Neural progenitor cell (in vitro differentiated cells): ENCODE data around the gene DUS1L. TPM values are rescaled to one million over a fixed set of nuclear protein-coding genes. Genes with fewer than 3 reads are reported as not detected.

Source experiments
- DNase-seq: peaks from one replicate; pipeline ENCODE4 v3.0.0-alpha.2; 2016; ENCODE audit warnings: low spot score
- H2AFZ ChIP-seq: fragments of 200-600 bp; sonication (generic); replicated peaks from 2 replicates; pipeline ENCODE4 v1.6.1; 2016; ENCODE audit warnings: antibody characterized with exemption
- H3F3A ChIP-seq: fragments of 200-600 bp; sonication (generic); 2 replicates; pipeline ENCODE4 v1.6.1; 2016; ENCODE audit warnings: antibody characterized with exemption, low read depth
- H3K27ac ChIP-seq: fragments of 200-600 bp; sonication (generic); 2 replicates; pipeline ENCODE4 v1.5.1; 2016; ENCODE audit warnings: mild to moderate bottlenecking
- H3K27me3 ChIP-seq: fragments of 200-600 bp; sonication (generic); 2 replicates; pipeline ENCODE4 v1.6.1; 2016; ENCODE audit warnings: mild to moderate bottlenecking, moderate library complexity
- H3K36me3 ChIP-seq: fragments of 200-600 bp; sonication (generic); 2 replicates; pipeline ENCODE4 v1.5.1; 2016
- H3K4me1 ChIP-seq: fragments of 200-600 bp; sonication (generic); 2 replicates; pipeline ENCODE4 v1.6.1; 2016; ENCODE audit warnings: mixed run types
- H3K4me2 ChIP-seq: fragments of 200-600 bp; sonication (generic); 2 replicates; pipeline ENCODE4 v1.6.1; 2016
- H3K4me3 ChIP-seq: fragments of 200-600 bp; sonication (generic); 2 replicates; pipeline ENCODE4 v1.5.1; 2016
- H3K79me2 ChIP-seq: fragments of 200-600 bp; sonication (generic); 2 replicates; pipeline ENCODE4 v1.6.1; 2016; ENCODE audit warnings: low read depth
- H3K9ac ChIP-seq: fragments of 200-600 bp; sonication (generic); 2 replicates; pipeline ENCODE4 v1.6.1; 2016
- H3K9me3 ChIP-seq: fragments of 200-600 bp; sonication (generic); 2 replicates; pipeline ENCODE4 v1.5.1; 2016; ENCODE audit warnings: low read depth
- H4K20me1 ChIP-seq: fragments of 200-600 bp; sonication (generic); 2 replicates; pipeline ENCODE4 v1.6.1; 2016; ENCODE audit warnings: low read depth
- H3K27ac Mint-ChIP-seq: 3 replicates; pipeline ENCODE4 v1.8.0; 2021; ENCODE audit warnings: mixed read lengths
- H3K27me3 Mint-ChIP-seq: 2 replicates; pipeline ENCODE4 v1.8.0; 2022; ENCODE audit warnings: low read depth, mild to moderate bottlenecking, inconsistent platforms, moderate library complexity, mixed read lengths; ENCODE audit not compliant: insufficient read depth
- H3K36me3 Mint-ChIP-seq: 3 replicates; pipeline ENCODE4 v1.8.0; 2021; ENCODE audit warnings: mixed read lengths
- H3K4me1 Mint-ChIP-seq: 3 replicates; pipeline ENCODE4 v1.8.0; 2021; ENCODE audit warnings: mixed read lengths
- H3K4me3 Mint-ChIP-seq: 3 replicates; pipeline ENCODE4 v1.8.0; 2021; ENCODE audit warnings: mild to moderate bottlenecking, moderate library complexity, mixed read lengths
- H3K9me3 Mint-ChIP-seq: 3 replicates; pipeline ENCODE4 v1.8.0; 2020; ENCODE audit warnings: mixed read lengths
- EZH2 ChIP-seq: fragments of 200-600 bp; sonication (generic); IDR thresholded peaks from 2 replicates; pipeline ENCODE4 v1.6.1; 2017; ENCODE audit warnings: antibody characterized with exemption, mild to moderate bottlenecking, moderate library complexity
- EZH2phosphoT487 ChIP-seq: fragments of 200-600 bp; sonication (generic); IDR thresholded peaks from 2 replicates; pipeline ENCODE4 v1.6.1; 2017; ENCODE audit warnings: antibody characterized with exemption
- total RNA-seq: library from RNA; depleted of rRNA; stranded (reverse); fragments of >200 nt; gene quantifications from 2 replicates; pipeline ENCODE4 v1.2.3, GENCODE V29; 2015; ENCODE audit warnings: low replicate concordance
- TF ChIP-seq, protein P1 (sequence below): fragments of 200-600 bp; sonication (generic); IDR thresholded peaks from 2 replicates; pipeline ENCODE4 v1.5.1; 2017; ENCODE audit warnings: antibody characterized with exemption, mild to moderate bottlenecking

The DUS1L gene
- total RNA-seq, 1 donor from 2014 or later, result 54.5 TPM

DNA sequence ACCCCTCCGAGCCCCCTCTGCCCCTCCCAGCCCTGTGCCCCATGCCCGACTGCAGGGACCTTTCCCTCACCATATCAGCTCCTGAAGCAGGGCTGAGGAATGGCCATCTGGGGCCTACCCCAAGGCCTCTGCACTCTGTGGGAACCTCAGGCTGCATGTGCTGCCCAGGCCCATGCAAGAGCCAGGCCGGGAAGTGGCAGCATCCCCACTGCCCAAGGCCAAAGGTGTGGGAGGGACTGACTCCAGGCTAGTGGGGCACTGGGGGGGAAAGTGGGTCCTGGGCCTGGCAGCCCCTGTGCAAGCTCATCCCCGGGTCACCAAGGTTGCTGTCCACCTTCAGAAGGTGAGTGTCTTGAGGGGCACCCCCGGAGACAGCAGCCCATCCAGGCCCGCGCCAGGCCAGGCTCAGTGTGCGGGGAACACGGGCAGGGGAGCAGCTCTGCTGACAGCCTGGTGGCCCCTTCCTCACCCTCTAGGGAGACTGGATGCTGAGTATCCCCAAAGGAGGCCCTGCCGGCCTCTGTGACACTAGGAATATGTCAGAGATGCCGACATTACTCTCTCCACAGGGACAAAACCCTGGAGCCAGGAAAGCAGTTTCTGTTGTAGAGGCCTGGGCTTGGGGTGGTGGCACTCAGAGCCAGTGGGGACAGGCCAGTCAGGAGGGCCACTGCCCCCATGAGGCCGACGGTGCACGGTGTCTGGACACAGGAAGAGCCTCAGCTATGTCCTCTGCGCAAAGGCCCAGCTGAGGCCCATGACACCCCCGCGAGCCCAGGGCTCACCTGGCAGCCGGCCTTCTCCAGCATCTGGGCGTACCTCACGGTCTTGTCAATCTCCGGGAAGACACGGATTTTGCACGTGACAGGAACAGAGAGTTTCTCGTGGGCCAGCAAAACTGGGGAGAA lies 3.3 kb downstream of the DUS1L start:
- H4K20me1 ChIP-seq, result no peaks in the 10 kb centered on the region
- no peak overlapping the region for H3K4me2 ChIP-seq
- DNase-seq, result no peak
- Mint-ChIP-seq H3K27me3 (peaks cover 3% of the 10 kb centered on the region), H3K27ac (no peak overlapping the region), H3K4me3 (no peak overlapping the region), H3K36me3 (peaks cover 3% of the 10 kb centered on the region), H3K4me1 (peaks cover 10% of the 10 kb centered on the region), H3K9me3 (no peaks in the 10 kb centered on the region)
- no peaks in the 10 kb centered on the region for H3F3A ChIP-seq
- H3K36me3 ChIP-seq, result no peaks in the 10 kb centered on the region
- H3K27ac ChIP-seq, result no peak overlapping the region
- no peak overlapping the region for H2AFZ ChIP-seq
- H3K79me2 ChIP-seq, result peaks cover 12% of the 10 kb centered on the region
- no peaks in the 10 kb centered on the region for H3K9me3 ChIP-seq
- no peak overlapping the region for H3K9ac ChIP-seq
- peaks cover 6% of the 10 kb centered on the region for H3K4me1 ChIP-seq
- no peaks in the 10 kb centered on the region for H3K27me3 ChIP-seq
- H3K4me3 ChIP-seq, result no peak overlapping the region
- TF ChIP-seq EZH2 (no peak), EZH2phosphoT487 (no peak)
- TF ChIP-seq, protein P1, sequence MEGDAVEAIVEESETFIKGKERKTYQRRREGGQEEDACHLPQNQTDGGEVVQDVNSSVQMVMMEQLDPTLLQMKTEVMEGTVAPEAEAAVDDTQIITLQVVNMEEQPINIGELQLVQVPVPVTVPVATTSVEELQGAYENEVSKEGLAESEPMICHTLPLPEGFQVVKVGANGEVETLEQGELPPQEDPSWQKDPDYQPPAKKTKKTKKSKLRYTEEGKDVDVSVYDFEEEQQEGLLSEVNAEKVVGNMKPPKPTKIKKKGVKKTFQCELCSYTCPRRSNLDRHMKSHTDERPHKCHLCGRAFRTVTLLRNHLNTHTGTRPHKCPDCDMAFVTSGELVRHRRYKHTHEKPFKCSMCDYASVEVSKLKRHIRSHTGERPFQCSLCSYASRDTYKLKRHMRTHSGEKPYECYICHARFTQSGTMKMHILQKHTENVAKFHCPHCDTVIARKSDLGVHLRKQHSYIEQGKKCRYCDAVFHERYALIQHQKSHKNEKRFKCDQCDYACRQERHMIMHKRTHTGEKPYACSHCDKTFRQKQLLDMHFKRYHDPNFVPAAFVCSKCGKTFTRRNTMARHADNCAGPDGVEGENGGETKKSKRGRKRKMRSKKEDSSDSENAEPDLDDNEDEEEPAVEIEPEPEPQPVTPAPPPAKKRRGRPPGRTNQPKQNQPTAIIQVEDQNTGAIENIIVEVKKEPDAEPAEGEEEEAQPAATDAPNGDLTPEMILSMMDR, result no peak

DNA sequence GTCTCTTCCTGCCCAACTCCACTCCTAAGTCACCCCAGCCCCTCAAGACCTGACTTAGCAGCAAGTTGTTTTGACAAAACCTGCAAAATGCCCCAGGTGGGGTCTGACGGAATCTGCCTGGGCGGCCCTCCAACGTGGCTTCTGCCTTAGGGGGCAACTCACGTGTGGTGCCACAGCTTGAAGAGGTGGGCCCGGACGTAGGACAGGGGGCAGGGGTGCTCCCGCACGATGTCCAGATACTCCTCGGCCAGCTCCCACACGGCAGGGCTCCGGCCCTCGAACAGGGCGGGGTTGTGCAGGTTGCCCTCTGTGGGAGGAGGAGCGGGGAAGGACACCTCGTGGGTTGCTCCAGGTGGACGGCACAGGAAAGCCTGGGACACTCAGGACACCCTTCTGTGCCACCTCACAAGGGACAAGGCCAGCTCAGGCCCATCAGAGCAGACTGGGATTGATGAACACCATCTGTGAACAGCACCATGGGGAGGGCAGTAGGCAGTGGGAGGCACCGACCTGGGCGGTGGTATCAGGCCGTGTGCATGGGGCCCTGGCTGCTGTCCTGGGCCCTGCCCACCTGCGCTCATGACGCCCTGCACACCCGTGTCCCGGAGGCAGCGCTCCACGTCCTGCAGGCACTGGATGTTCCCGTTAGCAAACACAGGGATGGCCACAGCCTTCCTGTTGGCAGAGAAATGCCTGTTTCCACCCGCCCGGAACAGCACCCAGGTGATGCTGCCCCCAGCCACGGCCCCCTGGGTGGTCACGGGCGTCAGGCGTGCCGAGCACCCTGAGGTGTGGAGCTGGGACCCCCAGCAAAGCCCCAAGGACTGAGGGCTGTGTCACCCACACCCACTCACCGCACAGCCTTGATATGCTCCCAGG lies 4.3 kb downstream of the DUS1L start:
- Histone ChIP-seq H3K27me3 (no peaks in the 10 kb centered on the region), H3K9me3 (no peaks in the 10 kb centered on the region), H3F3A (no peaks in the 10 kb centered on the region), H2AFZ (no peak overlapping the region), H3K4me3 (no peak overlapping the region), H3K36me3 (no peaks in the 10 kb centered on the region), H3K27ac (no peak overlapping the region), H4K20me1 (no peaks in the 10 kb centered on the region), H3K4me1 (peaks cover 4% of the 10 kb centered on the region), H3K79me2 (peaks cover 12% of the 10 kb centered on the region), H3K9ac (no peak overlapping the region), H3K4me2 (no peak overlapping the region)
- H3K36me3 Mint-ChIP-seq, result peaks cover 3% of the 10 kb centered on the region
- H3K27me3 Mint-ChIP-seq, result peaks cover 3% of the 10 kb centered on the region
- TF ChIP-seq EZH2phosphoT487 (no peak), EZH2 (no peak)
- TF ChIP-seq, protein P1, result no peak
- no peak overlapping the region for H3K27ac Mint-ChIP-seq
- H3K4me3 Mint-ChIP-seq, result no peak overlapping the region
- H3K9me3 Mint-ChIP-seq, result no peaks in the 10 kb centered on the region
- DNase-seq, result no peak
- H3K4me1 Mint-ChIP-seq, result peaks cover 7% of the 10 kb centered on the region

DNA sequence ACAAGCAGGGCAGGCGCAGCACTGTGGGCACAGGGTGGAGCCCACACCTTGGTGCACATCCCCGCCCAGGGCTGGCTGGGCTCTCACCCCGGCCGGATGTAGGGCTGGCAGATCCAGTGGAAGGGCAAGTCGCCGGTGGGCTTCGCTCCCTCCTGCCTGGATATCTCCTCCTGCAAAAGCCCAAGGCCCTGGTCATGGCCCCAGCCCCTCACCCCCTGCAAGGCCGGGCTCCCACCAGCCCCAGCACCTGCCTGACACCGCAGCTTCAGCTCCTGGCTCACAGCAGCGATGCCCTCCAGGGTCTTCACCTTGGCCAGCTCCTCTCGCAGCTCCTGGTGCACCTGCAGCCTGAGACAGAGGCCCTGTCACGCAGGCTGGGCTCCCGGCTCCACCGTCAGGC lies 5.0 kb downstream of the DUS1L start:
- H3K4me3 ChIP-seq, result no peak overlapping the region
- H3K36me3 ChIP-seq, result no peaks in the 10 kb centered on the region
- Mint-ChIP-seq H3K36me3 (peaks cover 3% of the 10 kb centered on the region), H3K4me3 (no peak overlapping the region), H3K27me3 (no peaks in the 10 kb centered on the region), H3K4me1 (peaks cover 4% of the 10 kb centered on the region), H3K27ac (no peak overlapping the region), H3K9me3 (no peaks in the 10 kb centered on the region)
- peaks cover 12% of the 10 kb centered on the region for H3K79me2 ChIP-seq
- no peak overlapping the region for H3K9ac ChIP-seq
- no peak for DNase-seq
- no peaks in the 10 kb centered on the region for H3F3A ChIP-seq
- no peaks in the 10 kb centered on the region for H3K9me3 ChIP-seq
- no peaks in the 10 kb centered on the region for H3K27me3 ChIP-seq
- no peak overlapping the region for H3K4me2 ChIP-seq
- H2AFZ ChIP-seq, result no peak overlapping the region
- H3K4me1 ChIP-seq, result no peaks in the 10 kb centered on the region
- no peak overlapping the region for H3K27ac ChIP-seq
- no peak for TF ChIP-seq EZH2phosphoT487
- H4K20me1 ChIP-seq, result peaks cover 6% of the 10 kb centered on the region
